HEK293 (cell line): ENCODE measurements around the gene CSMD2.

Experiments used
- CTCF ChIA-PET: fragments of 350-600 bp; formaldehyde crosslinking; extraction: SDS; loops from one replicate; lab custom pipeline; 2021; ENCODE audit warnings: antibody characterized with exemption; lab: Yijun Ruan, JAX
- POLR2A ChIA-PET: fragments of 300-600 bp; formaldehyde crosslinking; extraction: SDS; loops from one replicate; lab custom pipeline; 2020; ENCODE audit warnings: antibody characterized with exemption, inconsistent platforms; lab: Yijun Ruan, JAX
- H3K27ac ChIP-seq: fragments of 200-500 bp; sonication (Bioruptor generic); 2 replicates; pipeline ENCODE4 v1.5.1; 2014; ENCODE audit warnings: low read depth, low read length, control low read depth, inconsistent platforms; ENCODE audit errors: extremely low read depth
- H3K36me3 ChIP-seq, 2 experiments: fragments of 200-500 bp in 1 of 2; sonication (Bioruptor generic) in 1 of 2; 1 replicate in 1 of 2; 2 replicates in 1 of 2; pipeline ENCODE4 v1.5.1; 2014 to 2017; ENCODE audit warnings: inconsistent platforms in 2 of 2, low read length in 2 of 2; ENCODE audit not compliant: control insufficient read depth in 2 of 2, insufficient read depth in 1 of 2
- H3K4me1 ChIP-seq: fragments of 200-500 bp; sonication (Bioruptor generic); 2 replicates; pipeline ENCODE4 v1.5.1; 2014; ENCODE audit warnings: mild to moderate bottlenecking, low read length, inconsistent platforms; ENCODE audit not compliant: control insufficient read depth, insufficient read depth
- H3K4me3 ChIP-seq: 2 replicates; pipeline ENCODE4 v1.5.1; 2011; ENCODE audit warnings: low read depth, mild to moderate bottlenecking, control low read depth, low read length, moderate library complexity
- H3K9me3 ChIP-seq: fragments of 200-500 bp; sonication (Bioruptor generic); 2 replicates; pipeline ENCODE4 v1.5.1; 2014; ENCODE audit warnings: low read depth, low read length, inconsistent platforms; ENCODE audit not compliant: control insufficient read depth, insufficient read depth
- KLF1 ChIP-seq: fragments of 450-650 bp; formaldehyde crosslinking; IDR thresholded peaks from 2 replicates; pipeline ENCODE4 v1.5.1; 2016; ENCODE audit warnings: missing biosample characterization, missing genetic modification characterization
- KLF7 ChIP-seq: fragments of 450-650 bp; formaldehyde crosslinking; IDR thresholded peaks from 2 replicates; pipeline ENCODE4 v1.5.1; 2016; ENCODE audit warnings: missing biosample characterization, missing genetic modification characterization, borderline replicate concordance
- RBAK ChIP-seq: fragments of 450-650 bp; formaldehyde crosslinking; IDR thresholded peaks from 2 replicates; pipeline ENCODE4 v1.5.1; 2016; ENCODE audit warnings: missing biosample characterization, missing genetic modification characterization
- SETDB1 ChIP-seq: IDR thresholded peaks from one replicate; pipeline ENCODE4 v1.6.1; 2017; ENCODE audit warnings: mild to moderate bottlenecking, low read length, moderate library complexity, mixed read lengths; ENCODE audit not compliant: insufficient read length
- SP2 ChIP-seq: fragments of 450-650 bp; formaldehyde crosslinking; IDR thresholded peaks from 2 replicates; pipeline ENCODE4 v1.5.1; 2016; ENCODE audit warnings: missing biosample characterization, missing genetic modification characterization
- ZEB2 ChIP-seq: fragments of 450-650 bp; formaldehyde crosslinking; IDR thresholded peaks from 2 replicates; pipeline ENCODE4 v1.5.1; 2016; ENCODE audit warnings: missing biosample characterization, missing genetic modification characterization
- ZNF112 ChIP-seq: fragments of 450-650 bp; formaldehyde crosslinking; IDR thresholded peaks from 2 replicates; pipeline ENCODE4 v1.5.0; 2017; ENCODE audit warnings: missing biosample characterization, missing genetic modification characterization
- ZNF132 ChIP-seq: fragments of 450-650 bp; formaldehyde crosslinking; IDR thresholded peaks from 2 replicates; pipeline ENCODE4 v1.5.1; 2017; ENCODE audit warnings: missing biosample characterization, missing genetic modification characterization, borderline replicate concordance
- ZNF184 ChIP-seq: fragments of 450-650 bp; IDR thresholded peaks from 2 replicates; pipeline ENCODE4 v1.5.1; 2018; ENCODE audit warnings: missing biosample characterization, mild to moderate bottlenecking, missing genetic modification characterization
- ZNF211 ChIP-seq: fragments of 450-650 bp; formaldehyde crosslinking; IDR thresholded peaks from 2 replicates; pipeline ENCODE4 v1.5.1; 2016; ENCODE audit warnings: low read depth, missing biosample characterization, missing genetic modification characterization
- ZNF221 ChIP-seq: fragments of 450-650 bp; formaldehyde crosslinking; IDR thresholded peaks from 2 replicates; pipeline ENCODE4 v1.5.1; 2017; ENCODE audit warnings: missing biosample characterization, missing genetic modification characterization, borderline replicate concordance
- ZNF274 ChIP-seq, 2 experiments: fragments of 200-500 bp in 1 of 2; fragments of 450-650 bp in 1 of 2; sonication (Bioruptor generic) in 1 of 2; formaldehyde crosslinking in 1 of 2; IDR thresholded peaks; 2 replicates each; pipeline versions ENCODE4 v1.5.1 to v1.6.1; 2014 to 2016; ENCODE audit warnings: borderline replicate concordance in 1 of 2, inconsistent platforms in 1 of 2, low read length in 1 of 2, missing biosample characterization in 1 of 2, missing genetic modification characterization in 1 of 2
- ZNF335 ChIP-seq: fragments of 450-650 bp; formaldehyde crosslinking; conservative IDR thresholded peaks from 2 replicates; pipeline ENCODE4 v1.5.1; 2016; ENCODE audit warnings: missing biosample characterization, missing genetic modification characterization
- ZNF341 ChIP-seq: fragments of 450-650 bp; formaldehyde crosslinking; IDR thresholded peaks from 2 replicates; pipeline ENCODE4; 2016; ENCODE audit warnings: low read depth, missing biosample characterization, missing genetic modification characterization
- ZNF530 ChIP-seq: fragments of 450-650 bp; formaldehyde crosslinking; IDR thresholded peaks from 2 replicates; pipeline ENCODE4 v1.5.1; 2016; ENCODE audit warnings: low read depth, missing biosample characterization, missing genetic modification characterization
- ZNF555 ChIP-seq: fragments of 450-650 bp; formaldehyde crosslinking; conservative IDR thresholded peaks from 2 replicates; pipeline ENCODE4 v1.5.1; 2017; ENCODE audit warnings: missing biosample characterization, mild to moderate bottlenecking, missing genetic modification characterization, inconsistent platforms
- ZNF580 ChIP-seq: fragments of 450-650 bp; formaldehyde crosslinking; IDR thresholded peaks from 2 replicates; pipeline ENCODE4 v1.5.1; 2016; ENCODE audit warnings: missing biosample characterization, missing genetic modification characterization
- ZNF596 ChIP-seq: fragments of 450-650 bp; IDR thresholded peaks from 2 replicates; pipeline ENCODE4 v1.5.0; 2018; ENCODE audit warnings: missing biosample characterization, mild to moderate bottlenecking, missing genetic modification characterization, moderate library complexity
- ZNF626 ChIP-seq: fragments of 450-650 bp; sonication (Bioruptor Pico); formaldehyde crosslinking; IDR thresholded peaks from 2 replicates; pipeline ENCODE4 v1.5.1; 2018; ENCODE audit warnings: missing biosample characterization, missing genetic modification characterization, inconsistent platforms
- ZSCAN30 ChIP-seq: fragments of 450-650 bp; IDR thresholded peaks from 2 replicates; pipeline ENCODE4 v1.5.1; 2018; ENCODE audit warnings: missing biosample characterization, mild to moderate bottlenecking, missing genetic modification characterization, moderate library complexity
- TF ChIP-seq, protein P1 (sequence below): fragments of 450-650 bp; formaldehyde crosslinking; IDR thresholded peaks from 2 replicates; pipeline ENCODE4 v1.5.1; 2016; ENCODE audit warnings: missing biosample characterization, missing genetic modification characterization, borderline replicate concordance
- TF ChIP-seq, protein P2 (sequence below): fragments of 450-650 bp; formaldehyde crosslinking; IDR thresholded peaks from 2 replicates; pipeline ENCODE4 v1.5.1; 2016; ENCODE audit warnings: missing biosample characterization, missing genetic modification characterization
- TF ChIP-seq, protein P3 (sequence below): fragments of 450-650 bp; formaldehyde crosslinking; IDR thresholded peaks from 2 replicates; pipeline ENCODE4 v1.5.1; 2016; ENCODE audit warnings: missing biosample characterization, missing genetic modification characterization
- TF ChIP-seq, protein P4 (sequence below): fragments of 450-650 bp; formaldehyde crosslinking; IDR thresholded peaks from 2 replicates; pipeline ENCODE4 v1.5.1; 2017; ENCODE audit warnings: missing biosample characterization, mild to moderate bottlenecking, missing genetic modification characterization, moderate library complexity

CSMD2 gene

GRCh38 chr1:33634806-33635205 lies 530.2 kb downstream of the CSMD2 start (continued):
- TF ChIP-seq KLF7 (tag by site-specific recombination): peak; percentile 70; the same call in 1 of the 2 replicates
- TF ChIP-seq, protein P1, sequence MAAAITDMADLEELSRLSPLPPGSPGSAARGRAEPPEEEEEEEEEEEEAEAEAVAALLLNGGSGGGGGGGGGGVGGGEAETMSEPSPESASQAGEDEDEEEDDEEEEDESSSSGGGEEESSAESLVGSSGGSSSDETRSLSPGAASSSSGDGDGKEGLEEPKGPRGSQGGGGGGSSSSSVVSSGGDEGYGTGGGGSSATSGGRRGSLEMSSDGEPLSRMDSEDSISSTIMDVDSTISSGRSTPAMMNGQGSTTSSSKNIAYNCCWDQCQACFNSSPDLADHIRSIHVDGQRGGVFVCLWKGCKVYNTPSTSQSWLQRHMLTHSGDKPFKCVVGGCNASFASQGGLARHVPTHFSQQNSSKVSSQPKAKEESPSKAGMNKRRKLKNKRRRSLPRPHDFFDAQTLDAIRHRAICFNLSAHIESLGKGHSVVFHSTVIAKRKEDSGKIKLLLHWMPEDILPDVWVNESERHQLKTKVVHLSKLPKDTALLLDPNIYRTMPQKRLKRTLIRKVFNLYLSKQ (tag by site-specific recombination): no peak
- TF ChIP-seq SETDB1: no peak
- peak; percentile 44 for TF ChIP-seq KLF1 (tag by site-specific recombination)
- TF ChIP-seq, protein P2, sequence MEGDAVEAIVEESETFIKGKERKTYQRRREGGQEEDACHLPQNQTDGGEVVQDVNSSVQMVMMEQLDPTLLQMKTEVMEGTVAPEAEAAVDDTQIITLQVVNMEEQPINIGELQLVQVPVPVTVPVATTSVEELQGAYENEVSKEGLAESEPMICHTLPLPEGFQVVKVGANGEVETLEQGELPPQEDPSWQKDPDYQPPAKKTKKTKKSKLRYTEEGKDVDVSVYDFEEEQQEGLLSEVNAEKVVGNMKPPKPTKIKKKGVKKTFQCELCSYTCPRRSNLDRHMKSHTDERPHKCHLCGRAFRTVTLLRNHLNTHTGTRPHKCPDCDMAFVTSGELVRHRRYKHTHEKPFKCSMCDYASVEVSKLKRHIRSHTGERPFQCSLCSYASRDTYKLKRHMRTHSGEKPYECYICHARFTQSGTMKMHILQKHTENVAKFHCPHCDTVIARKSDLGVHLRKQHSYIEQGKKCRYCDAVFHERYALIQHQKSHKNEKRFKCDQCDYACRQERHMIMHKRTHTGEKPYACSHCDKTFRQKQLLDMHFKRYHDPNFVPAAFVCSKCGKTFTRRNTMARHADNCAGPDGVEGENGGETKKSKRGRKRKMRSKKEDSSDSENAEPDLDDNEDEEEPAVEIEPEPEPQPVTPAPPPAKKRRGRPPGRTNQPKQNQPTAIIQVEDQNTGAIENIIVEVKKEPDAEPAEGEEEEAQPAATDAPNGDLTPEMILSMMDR (tag by site-specific recombination): peak; percentile 63; the same call in 1 of the 2 replicates
- TF ChIP-seq ZNF596: no peak
- TF ChIP-seq ZNF341 (tag by site-specific recombination): no peak
- TF ChIP-seq ZNF580 (tag by site-specific recombination): no peak
- TF ChIP-seq, protein P3, sequence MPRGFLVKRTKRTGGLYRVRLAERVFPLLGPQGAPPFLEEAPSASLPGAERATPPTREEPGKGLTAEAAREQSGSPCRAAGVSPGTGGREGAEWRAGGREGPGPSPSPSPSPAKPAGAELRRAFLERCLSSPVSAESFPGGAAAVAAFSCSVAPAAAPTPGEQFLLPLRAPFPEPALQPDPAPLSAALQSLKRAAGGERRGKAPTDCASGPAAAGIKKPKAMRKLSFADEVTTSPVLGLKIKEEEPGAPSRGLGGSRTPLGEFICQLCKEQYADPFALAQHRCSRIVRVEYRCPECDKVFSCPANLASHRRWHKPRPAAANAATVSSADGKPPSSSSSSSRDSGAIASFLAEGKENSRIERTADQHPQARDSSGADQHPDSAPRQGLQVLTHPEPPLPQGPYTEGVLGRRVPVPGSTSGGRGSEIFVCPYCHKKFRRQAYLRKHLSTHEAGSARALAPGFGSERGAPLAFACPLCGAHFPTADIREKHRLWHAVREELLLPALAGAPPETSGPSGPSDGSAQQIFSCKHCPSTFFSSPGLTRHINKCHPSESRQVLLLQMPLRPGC (tag by site-specific recombination): no peak

GRCh38 chr1:33634143-33634542 lies 530.9 kb downstream of the CSMD2 start:
- no peaks in the 10 kb centered on the region for H3K36me3 ChIP-seq
- H3K4me3 ChIP-seq: no peak overlapping the region
- no peaks in the 10 kb centered on the region for H3K4me1 ChIP-seq
- ChIA-PET POLR2A (no interaction called here), CTCF (interaction anchor here (0.6 to 4.6 kb wide), 43 partner anchors 8 to 1109 kb away, joined by 3 to 47 read pairs (median 3); no protein-coding TSS in a partner anchor)
- no peak overlapping the region for H3K27ac ChIP-seq
- TF ChIP-seq ZNF335 (tag by site-specific recombination): no peak
- no peak for TF ChIP-seq ZNF221 (tag by site-specific recombination)
- no peak for TF ChIP-seq RBAK (tag by site-specific recombination)
- H3K9me3 ChIP-seq: no peaks in the 10 kb centered on the region

DNA sequence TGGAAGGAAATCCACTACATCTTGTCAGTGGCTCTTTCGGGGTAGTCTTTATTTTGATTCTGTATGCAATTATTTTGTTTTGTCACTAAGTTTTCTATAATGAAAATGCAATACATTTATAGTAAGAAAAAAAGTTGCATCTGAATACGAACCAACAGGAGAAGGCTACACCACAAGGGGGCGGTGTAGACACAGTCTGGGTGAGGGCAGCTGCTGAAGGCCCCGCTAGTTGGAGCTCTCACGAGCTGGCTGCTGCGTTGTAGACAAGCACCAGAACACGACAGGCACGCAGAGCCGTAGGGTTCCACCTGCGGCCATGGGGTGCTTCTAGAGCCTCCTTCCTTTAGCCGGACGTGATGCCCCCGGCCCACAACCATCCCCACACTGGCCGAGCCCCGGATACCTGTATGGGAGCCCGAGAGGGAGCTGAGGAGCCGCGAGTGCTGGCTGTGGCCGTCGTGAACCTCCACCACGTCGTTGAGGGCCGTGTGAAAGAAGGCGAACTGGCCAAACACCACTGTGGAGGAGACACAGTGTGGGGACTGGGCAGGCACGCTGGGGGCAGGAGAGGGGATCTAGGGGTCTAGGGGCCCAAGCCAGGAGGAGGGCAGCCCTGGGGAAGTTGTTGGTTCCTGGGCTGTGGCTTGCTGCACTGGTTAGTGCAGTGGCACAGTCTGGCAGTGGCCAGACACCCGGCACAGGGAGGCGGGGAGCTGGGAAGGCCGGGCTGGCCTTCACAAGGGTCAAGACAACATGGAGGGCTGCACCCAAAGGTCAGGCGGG lies 531.8 kb downstream of the CSMD2 start:
- ChIA-PET POLR2A (interaction anchor here (1.1 to 1.2 kb wide), 2 partner anchors 530 to 1109 kb away, joined by 5 to 8 read pairs; no protein-coding TSS in a partner anchor), CTCF (interaction anchor here (0.6 to 4.6 kb wide), 77 partner anchors 7 to 1122 kb away, joined by 3 to 47 read pairs (median 3); partner anchors contain the start of gene GJB5)
- Histone ChIP-seq H3K4me1 (no peaks in the 10 kb centered on the region), H3K4me3 (no peak overlapping the region), H3K36me3 (no peaks in the 10 kb centered on the region), H3K27ac (no peak overlapping the region), H3K9me3 (no peaks in the 10 kb centered on the region)
- TF ChIP-seq SP2 (tag by site-specific recombination) (no peak), ZNF132 (tag by site-specific recombination) (no peak), ZNF555 (tag by site-specific recombination) (no peak), ZEB2 (tag by site-specific recombination) (no peak), ZSCAN30 (tag by site-specific recombination) (0 out of 2 replicates have a peak, but pooled peaks have one; percentile 67), ZNF530 (tag by site-specific recombination) (no peak), ZNF274 (IDR thresholded peaks at IDR 0.05; ENCODE audit: low read length) (no peak), ZNF274 (tag by site-specific recombination; IDR thresholded peaks at IDR 0.05; ENCODE audit: borderline replicate concordance) (no peak), ZNF626 (no peak), ZNF184 (tag by site-specific recombination) (0 out of 2 replicates have a peak, but pooled peaks have one; percentile 55), ZNF112 (no peak), RBAK (tag by site-specific recombination) (no peak), ZNF211 (tag by site-specific recombination) (no peak)
- TF ChIP-seq, protein P4, sequence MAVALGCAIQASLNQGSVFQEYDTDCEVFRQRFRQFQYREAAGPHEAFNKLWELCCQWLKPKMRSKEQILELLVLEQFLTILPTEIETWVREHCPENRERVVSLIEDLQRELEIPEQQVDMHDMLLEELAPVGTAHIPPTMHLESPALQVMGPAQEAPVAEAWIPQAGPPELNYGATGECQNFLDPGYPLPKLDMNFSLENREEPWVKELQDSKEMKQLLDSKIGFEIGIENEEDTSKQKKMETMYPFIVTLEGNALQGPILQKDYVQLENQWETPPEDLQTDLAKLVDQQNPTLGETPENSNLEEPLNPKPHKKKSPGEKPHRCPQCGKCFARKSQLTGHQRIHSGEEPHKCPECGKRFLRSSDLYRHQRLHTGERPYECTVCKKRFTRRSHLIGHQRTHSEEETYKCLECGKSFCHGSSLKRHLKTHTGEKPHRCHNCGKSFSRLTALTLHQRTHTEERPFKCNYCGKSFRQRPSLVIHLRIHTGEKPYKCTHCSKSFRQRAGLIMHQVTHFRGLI: no peak
